ENCODE data around the gene ZDHHC24. TPM values are rescaled to one million over a fixed set of nuclear protein-coding genes. Genes with fewer than 3 reads are reported as not detected.

Gene ZDHHC24
- total RNA-seq, 1 donor from 2014 or later = 4.1 TPM

GRCh38 chr11:66556086-66556485 is 10.2 kb upstream of the ZDHHC24 start:
- Histone ChIP-seq H3K9ac (no peak overlapping the region), H3K27ac (no peak overlapping the region), H3K27me3 (no peaks in the 10 kb centered on the region), H2AFZ (replicated peaks) (no peak overlapping the region), H3F3A (ENCODE audit: low read depth) (no peaks in the 10 kb centered on the region), H3K9me3 (ENCODE audit: low read depth) (no peaks in the 10 kb centered on the region), H4K20me1 (ENCODE audit: low read depth) (no peaks in the 10 kb centered on the region), H3K4me1 (no peaks in the 10 kb centered on the region), H3K79me2 (ENCODE audit: low read depth) (no peaks in the 10 kb centered on the region), H3K4me3 (no peak overlapping the region), H3K4me2 (no peak overlapping the region), H3K36me3 (no peaks in the 10 kb centered on the region)
- Mint-ChIP-seq H3K36me3 (no peaks in the 10 kb centered on the region), H3K9me3 (no peaks in the 10 kb centered on the region), H3K4me1 (no peaks in the 10 kb centered on the region), H3K27me3 (ENCODE audit: insufficient read depth, low read depth) (peaks cover 4% of the 10 kb centered on the region), H3K4me3 (no peak overlapping the region), H3K27ac (peak overlapping the region; percentile 78)
- no peak for TF ChIP-seq EZH2phosphoT487 (IDR thresholded peaks at IDR 0.05)
- no peak for TF ChIP-seq EZH2 (IDR thresholded peaks at IDR 0.05)
- TF ChIP-seq, protein P1, sequence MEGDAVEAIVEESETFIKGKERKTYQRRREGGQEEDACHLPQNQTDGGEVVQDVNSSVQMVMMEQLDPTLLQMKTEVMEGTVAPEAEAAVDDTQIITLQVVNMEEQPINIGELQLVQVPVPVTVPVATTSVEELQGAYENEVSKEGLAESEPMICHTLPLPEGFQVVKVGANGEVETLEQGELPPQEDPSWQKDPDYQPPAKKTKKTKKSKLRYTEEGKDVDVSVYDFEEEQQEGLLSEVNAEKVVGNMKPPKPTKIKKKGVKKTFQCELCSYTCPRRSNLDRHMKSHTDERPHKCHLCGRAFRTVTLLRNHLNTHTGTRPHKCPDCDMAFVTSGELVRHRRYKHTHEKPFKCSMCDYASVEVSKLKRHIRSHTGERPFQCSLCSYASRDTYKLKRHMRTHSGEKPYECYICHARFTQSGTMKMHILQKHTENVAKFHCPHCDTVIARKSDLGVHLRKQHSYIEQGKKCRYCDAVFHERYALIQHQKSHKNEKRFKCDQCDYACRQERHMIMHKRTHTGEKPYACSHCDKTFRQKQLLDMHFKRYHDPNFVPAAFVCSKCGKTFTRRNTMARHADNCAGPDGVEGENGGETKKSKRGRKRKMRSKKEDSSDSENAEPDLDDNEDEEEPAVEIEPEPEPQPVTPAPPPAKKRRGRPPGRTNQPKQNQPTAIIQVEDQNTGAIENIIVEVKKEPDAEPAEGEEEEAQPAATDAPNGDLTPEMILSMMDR (IDR thresholded peaks at IDR 0.05) = no peak
- no peak for DNase-seq (ENCODE audit: low spot score)

DNA sequence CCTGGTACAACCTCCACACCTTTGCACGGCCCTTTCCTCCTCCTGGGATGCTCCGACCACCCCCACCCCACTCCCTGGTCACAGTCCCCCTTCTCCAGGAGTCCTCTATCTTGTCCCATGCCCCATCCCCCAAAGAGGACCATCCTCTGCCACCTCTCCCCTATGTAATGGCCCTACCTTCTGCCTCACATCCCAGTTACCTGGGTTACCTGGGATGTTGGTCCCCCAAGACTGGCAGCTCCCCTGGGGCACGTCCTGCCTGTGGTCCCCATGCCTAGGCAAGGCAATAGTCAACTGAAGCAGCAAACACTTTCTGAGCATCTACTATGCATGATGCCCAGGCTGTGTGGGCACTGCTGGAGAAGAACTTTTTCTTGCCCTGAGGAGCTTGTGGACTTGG is 9.6 kb upstream of the ZDHHC24 start:
- no peaks in the 10 kb centered on the region for H3K4me1 ChIP-seq
- H3F3A ChIP-seq (ENCODE audit: low read depth) = peaks cover 1% of the 10 kb centered on the region
- no peak for TF ChIP-seq EZH2 (IDR thresholded peaks at IDR 0.05)
- no peak for TF ChIP-seq EZH2phosphoT487 (IDR thresholded peaks at IDR 0.05)
- TF ChIP-seq, protein P1 (IDR thresholded peaks at IDR 0.05) = no peak
- no peak overlapping the region for H3K27ac Mint-ChIP-seq
- no peaks in the 10 kb centered on the region for H3K79me2 ChIP-seq (ENCODE audit: low read depth)
- H3K9me3 Mint-ChIP-seq = no peaks in the 10 kb centered on the region
- no peak overlapping the region for H3K27ac ChIP-seq
- no peak overlapping the region for H3K4me3 ChIP-seq
- H3K27me3 Mint-ChIP-seq (ENCODE audit: insufficient read depth, low read depth) = peaks cover 5% of the 10 kb centered on the region
- H4K20me1 ChIP-seq (ENCODE audit: low read depth) = no peaks in the 10 kb centered on the region
- H3K4me3 Mint-ChIP-seq = no peak overlapping the region
- H2AFZ ChIP-seq (replicated peaks) = no peak overlapping the region
- no peak for DNase-seq (ENCODE audit: low spot score)
- H3K27me3 ChIP-seq = no peaks in the 10 kb centered on the region
- no peaks in the 10 kb centered on the region for H3K36me3 ChIP-seq
- H3K9ac ChIP-seq = no peak overlapping the region
- no peaks in the 10 kb centered on the region for H3K36me3 Mint-ChIP-seq
- H3K9me3 ChIP-seq (ENCODE audit: low read depth) = no peaks in the 10 kb centered on the region
- H3K4me1 Mint-ChIP-seq = no peaks in the 10 kb centered on the region
- no peak overlapping the region for H3K4me2 ChIP-seq

- H3K36me3 ChIP-seq = no peaks in the 10 kb centered on the region
- H3K9ac ChIP-seq = no peak overlapping the region
- Mint-ChIP-seq H3K27me3 (ENCODE audit: insufficient read depth, low read depth) (peaks cover 10% of the 10 kb centered on the region), H3K9me3 (no peaks in the 10 kb centered on the region), H3K4me3 (no peak overlapping the region), H3K27ac (no peak overlapping the region), H3K4me1 (no peaks in the 10 kb centered on the region), H3K36me3 (no peaks in the 10 kb centered on the region)
- H4K20me1 ChIP-seq (ENCODE audit: low read depth) = peaks cover 4% of the 10 kb centered on the region
- H3K79me2 ChIP-seq (ENCODE audit: low read depth) = no peaks in the 10 kb centered on the region
- no peaks in the 10 kb centered on the region for H3K27me3 ChIP-seq
- DNase-seq (ENCODE audit: low spot score) = no peak
- no peak overlapping the region for H3K4me2 ChIP-seq
- H3K27ac ChIP-seq = no peak overlapping the region
- H3F3A ChIP-seq (ENCODE audit: low read depth) = peaks cover 3% of the 10 kb centered on the region
- H3K9me3 ChIP-seq (ENCODE audit: low read depth) = no peaks in the 10 kb centered on the region
- no peak for TF ChIP-seq EZH2 (IDR thresholded peaks at IDR 0.05)
- no peak for TF ChIP-seq EZH2phosphoT487 (IDR thresholded peaks at IDR 0.05)
- TF ChIP-seq, protein P1 (IDR thresholded peaks at IDR 0.05) = no peak
- no peak overlapping the region for H3K4me3 ChIP-seq
- H3K4me1 ChIP-seq = no peaks in the 10 kb centered on the region
- H2AFZ ChIP-seq (replicated peaks) = no peak overlapping the region
These were observed 8.8 kb upstream of the ZDHHC24 start for GRCh38 chr11:66554602-66555001.

All from neural progenitor cell (in vitro differentiated cells).